MM.1S (cell line): Measurements from ENCODE around the gene LMNB1.

ENCODE experiments used
- CTCF ChIP-seq: fragments of 300-600 bp; sonication (generic); IDR thresholded peaks from 2 replicates; pipeline ENCODE4 v1.5.1; 2016; ENCODE audit warnings: antibody characterized with exemption, low read length, mixed read lengths
- EZH2 ChIP-seq: fragments of 300-600 bp; sonication (generic); optimal IDR thresholded peaks from 2 replicates; pipeline ENCODE3; 2017; ENCODE audit warnings: low read depth, mild to moderate bottlenecking, antibody characterized with exemption, low read length, mixed read lengths
- EZH2phosphoT487 ChIP-seq: fragments of 300-600 bp; sonication (generic); IDR thresholded peaks from 2 replicates; pipeline ENCODE4 v1.6.1; 2018; ENCODE audit warnings: antibody characterized with exemption, low read length

GRCh38 chr5:126855266-126855665 is 78.3 kb downstream of the LMNB1 start:
- TF ChIP-seq EZH2phosphoT487 = no peak
- no peak for TF ChIP-seq CTCF
- no peak for TF ChIP-seq EZH2
